Activated CD4-positive, alpha-beta T cell treated with anti-CD3 and anti-CD28 coated beads, Interleukin-2, amount 10 ng/mL, durations not matched to agents 24 days and 14 days (primary cell): ENCODE results near the gene SI. TPM values are rescaled to one million over a fixed set of nuclear protein-coding genes. Genes with fewer than 3 reads are reported as not detected.

Experiments used
- DNase-seq: peaks from one replicate; pipeline ENCODE4 v3.0.0; 2022
- H3K27ac Mint-ChIP-seq: one replicate; pipeline ENCODE4 v1.8.0; 2022; ENCODE audit warnings: mild to moderate bottlenecking, mixed read lengths
- H3K27me3 Mint-ChIP-seq: one replicate; pipeline ENCODE4 v1.8.0; 2022; ENCODE audit warnings: mixed read lengths
- H3K36me3 Mint-ChIP-seq: one replicate; pipeline ENCODE4 v1.8.0; 2022; ENCODE audit warnings: low read depth, mild to moderate bottlenecking, mixed read lengths
- H3K4me1 Mint-ChIP-seq: one replicate; pipeline ENCODE4 v1.8.0; 2021; ENCODE audit warnings: mixed read lengths
- H3K4me3 Mint-ChIP-seq: one replicate; pipeline ENCODE4 v1.8.0; 2022; ENCODE audit warnings: mild to moderate bottlenecking, moderate library complexity, mixed read lengths
- H3K9me3 Mint-ChIP-seq: one replicate; pipeline ENCODE4 v1.8.0; 2021; ENCODE audit warnings: mixed read lengths
- intact Hi-C: fragments of 100-400 bp; cut with micrococcal nuclease; formaldehyde crosslinking; loops from one replicate; pipeline ENCODE4 v1.15.1; 2023
- total RNA-seq: library from RNA; stranded (reverse); gene quantifications from 2 replicates; pipeline ENCODE4 v1.2.3, GENCODE V29; 2022

The SI gene
- total RNA-seq, 1 donor from 2014 or later = not detected

DNA sequence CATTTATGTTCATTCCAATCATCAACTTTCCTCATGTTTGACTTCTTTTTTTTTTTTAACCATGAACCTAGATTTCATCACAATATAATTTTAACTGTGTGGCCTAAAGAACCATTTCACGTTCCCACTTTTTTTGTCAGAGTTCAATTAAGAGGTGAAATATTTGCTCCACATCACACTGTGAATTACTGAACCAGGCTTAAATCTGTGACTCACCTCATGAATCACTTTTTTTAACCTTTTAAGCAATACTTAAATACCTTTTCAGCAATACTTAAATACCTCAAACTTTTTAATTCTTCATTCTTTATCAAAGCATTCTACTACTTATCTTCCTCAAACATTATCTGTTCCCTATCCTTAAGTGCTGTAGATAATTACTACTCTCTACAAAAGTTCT is 137.6 kb downstream of the SI start:
- no peaks in the 10 kb centered on the region for H3K36me3 Mint-ChIP-seq
- intact Hi-C loops = no loop called here
- DNase-seq = no peak
- no peaks in the 10 kb centered on the region for H3K4me1 Mint-ChIP-seq
- H3K27ac Mint-ChIP-seq = no peak overlapping the region
- no peaks in the 10 kb centered on the region for H3K27me3 Mint-ChIP-seq
- H3K4me3 Mint-ChIP-seq = no peak overlapping the region
- peaks cover 3% of the 10 kb centered on the region for H3K9me3 Mint-ChIP-seq

DNA sequence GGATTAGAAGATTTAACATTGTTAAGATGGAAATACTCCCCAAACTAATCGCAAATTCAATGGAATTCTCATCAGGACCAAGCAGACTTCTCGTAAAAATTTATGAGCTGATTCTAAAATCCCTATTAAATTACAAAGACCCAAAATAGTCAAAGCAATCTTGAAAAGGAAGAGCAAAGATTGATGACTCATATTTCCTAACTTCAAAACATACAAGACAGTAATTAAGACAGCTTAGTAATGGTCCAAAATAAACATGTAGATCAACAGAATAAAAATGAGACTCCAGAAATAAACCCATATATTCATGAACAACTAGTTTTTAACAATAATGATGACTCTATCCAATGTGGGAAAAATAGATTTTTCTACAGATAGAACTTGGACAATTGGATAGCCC is 148.7 kb downstream of the SI start:
- Mint-ChIP-seq H3K4me3 (no peak overlapping the region), H3K36me3 (no peaks in the 10 kb centered on the region), H3K27me3 (no peaks in the 10 kb centered on the region), H3K27ac (no peak overlapping the region), H3K4me1 (no peaks in the 10 kb centered on the region), H3K9me3 (peaks cover 9% of the 10 kb centered on the region)
- DNase-seq = no peak
- intact Hi-C loops = no loop called here

Other genes with a start within 250 kb of the SI start
- not detected in 2 replicates for gene SLITRK3, start 117.9 kb upstream of the SI start, total RNA-seq